HepG2 (cell line): ENCODE measurements around the gene GSK3B. TPM values are rescaled to one million over a fixed set of nuclear protein-coding genes. Genes with fewer than 3 reads are reported as not detected.
A peak's percentile ranks its signal among the peaks of the same experiment; 100 is the strongest.

Source experiments
- ETV5 ChIP-seq: IDR thresholded peaks from 2 replicates; pipeline ENCODE4 v1.6.1; 2018; ENCODE audit warnings: missing biosample characterization, missing genetic modification reagents, inconsistent platforms, borderline replicate concordance
- FOXC1 ChIP-seq: sonication (generic); formaldehyde crosslinking; IDR thresholded peaks from 2 replicates; pipeline ENCODE4 v1.8.0; 2022; ENCODE audit warnings: mild to moderate bottlenecking, missing genetic modification reagents, borderline replicate concordance
- KLF6 ChIP-seq: IDR thresholded peaks from 2 replicates; pipeline ENCODE4 v1.8.0; 2016; ENCODE audit warnings: missing biosample characterization, missing genetic modification reagents
- NCOA1 ChIP-seq: sonication (generic); formaldehyde crosslinking; IDR thresholded peaks from 2 replicates; pipeline ENCODE4 v1.9.0; 2021; ENCODE audit warnings: missing genetic modification reagents
- PHF21A ChIP-seq: sonication (generic); formaldehyde crosslinking; IDR thresholded peaks from 2 replicates; pipeline ENCODE4 v1.5.0; 2020; ENCODE audit warnings: mild to moderate bottlenecking, missing genetic modification reagents
- SMAD1 ChIP-seq: sonication (generic); formaldehyde crosslinking; IDR thresholded peaks from 2 replicates; pipeline ENCODE4 v1.4.0; 2020; ENCODE audit warnings: missing genetic modification reagents, low read depth, mild to moderate bottlenecking, borderline replicate concordance
- TEAD3 ChIP-seq: optimal IDR thresholded peaks from 2 replicates; pipeline ENCODE3; 2016; ENCODE audit warnings: borderline replicate concordance
- TGIF2 ChIP-seq: IDR thresholded peaks from 2 replicates; pipeline ENCODE4 v1.6.1; 2016; ENCODE audit warnings: control low read depth, missing compliant biosample characterization
- ZBTB20 ChIP-seq: sonication (generic); formaldehyde crosslinking; IDR thresholded peaks from 2 replicates; pipeline ENCODE4 v1.8.1; 2023; ENCODE audit warnings: missing genetic modification reagents, low read depth, mild to moderate bottlenecking, borderline replicate concordance
- ZNF124 ChIP-seq: sonication (generic); formaldehyde crosslinking; IDR thresholded peaks from 2 replicates; pipeline ENCODE4 v1.4.0; 2020; ENCODE audit warnings: missing genetic modification reagents
- ZNF556 ChIP-seq: sonication (generic); formaldehyde crosslinking; IDR thresholded peaks from 2 replicates; pipeline ENCODE4 v1.4.0; 2020; ENCODE audit warnings: mild to moderate bottlenecking, missing genetic modification reagents, borderline replicate concordance
- ZNF563 ChIP-seq: sonication (generic); formaldehyde crosslinking; IDR thresholded peaks from 2 replicates; pipeline ENCODE4 v1.8.0; 2022; ENCODE audit warnings: mild to moderate bottlenecking, moderate library complexity, missing genetic modification reagents
- polyA plus RNA-seq, 8 experiments: library from polyadenylated mRNA; depleted of rRNA in 3 of 8; stranded (reverse) in 7 of 8; unstranded in 1 of 8; fragments of >200 nt; fragmentation: Illumina TruSeq in 4 of 8; extraction: Trizol in 4 of 8; gene quantifications; 2 replicates each; pipeline versions ENCODE4 v1.2.1 to v1.2.3, GENCODE V29; 2011 to 2016; ENCODE audit warnings: low read depth in 4 of 8, missing spikeins in 1 of 8, mixed read lengths in 1 of 8; ENCODE audit not compliant: insufficient read depth in 1 of 8
- total RNA-seq, 5 experiments: library from RNA; depleted of rRNA; stranded (reverse); fragments of >200 nt; fragmentation: Illumina TruSeq; extraction: Trizol; gene quantifications; 2 replicates each; pipeline ENCODE4 v1.2.3, GENCODE V29; 2016; ENCODE audit warnings: low read depth in 1 of 5
- TF ChIP-seq, protein P1 (sequence below): sonication (generic); formaldehyde crosslinking; IDR thresholded peaks from 2 replicates; pipeline ENCODE4 v1.4.0; 2020; ENCODE audit warnings: mild to moderate bottlenecking, low read depth, missing genetic modification reagents
- TF ChIP-seq, protein P2 (sequence below): sonication (generic); formaldehyde crosslinking; IDR thresholded peaks from 2 replicates; pipeline ENCODE4 v1.5.0; 2020; ENCODE audit warnings: missing genetic modification reagents, mild to moderate bottlenecking, borderline replicate concordance
- TF ChIP-seq, protein P3 (sequence below): sonication (generic); formaldehyde crosslinking; IDR thresholded peaks from 2 replicates; pipeline ENCODE4 v1.9.0; 2022; ENCODE audit warnings: low read depth, missing genetic modification reagents
- TF ChIP-seq, protein P4 (sequence below): sonication (generic); formaldehyde crosslinking; IDR thresholded peaks from 2 replicates; pipeline ENCODE4 v1.4.0; 2020; ENCODE audit warnings: missing genetic modification reagents, borderline replicate concordance
- TF ChIP-seq, protein P5 (sequence below): sonication (generic); formaldehyde crosslinking; conservative IDR thresholded peaks from 2 replicates; pipeline ENCODE4 v1.8.0; 2022; ENCODE audit warnings: low read depth, missing genetic modification reagents
- TF ChIP-seq, protein P6 (sequence below): sonication (generic); formaldehyde crosslinking; IDR thresholded peaks from 2 replicates; pipeline ENCODE4 v1.5.1; 2020; ENCODE audit warnings: missing genetic modification reagents, mild to moderate bottlenecking, borderline replicate concordance
- TF ChIP-seq, protein P7 (sequence below): sonication (generic); formaldehyde crosslinking; IDR thresholded peaks from 2 replicates; pipeline ENCODE4 v1.5.0; 2020; ENCODE audit warnings: mild to moderate bottlenecking, low read depth, missing genetic modification reagents, borderline replicate concordance

The GSK3B gene
- total and polyA plus RNA-seq, 2 of the 13 experiments (the other 11 are each of a cell fraction or from before 2014, with no cell fraction given): 22.3 to 30.1 TPM

DNA sequence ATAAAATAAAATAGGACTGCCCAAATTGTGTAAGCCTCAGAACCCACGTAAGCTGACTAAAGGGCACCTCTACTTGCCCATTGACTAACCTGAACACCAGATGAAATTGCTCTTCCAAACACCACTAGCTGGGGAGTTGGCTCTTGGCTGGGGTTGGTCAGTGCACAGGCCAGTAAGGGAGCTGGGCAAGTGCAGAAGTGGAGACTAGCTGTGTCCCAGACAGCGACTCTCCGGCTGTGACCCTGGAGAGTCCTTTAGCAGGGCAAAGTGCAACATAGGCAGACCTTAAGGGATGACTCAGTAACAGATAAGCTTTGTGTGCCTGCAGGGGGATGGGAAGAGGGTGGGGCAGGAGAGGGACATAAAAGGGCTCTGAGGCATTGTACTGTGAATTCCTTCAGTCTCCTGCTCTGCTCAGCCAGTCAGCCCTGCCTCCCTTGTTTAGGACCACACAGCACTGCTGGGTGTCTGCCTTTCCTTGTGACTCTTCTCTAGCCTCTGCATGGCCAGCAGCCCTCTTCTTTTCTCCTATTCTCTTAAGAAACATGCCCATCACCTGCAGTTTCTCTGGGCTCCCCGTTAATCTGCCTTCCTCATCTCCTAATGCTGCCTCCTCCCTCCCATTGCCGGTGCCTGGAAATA lies 299.2 kb downstream of the GSK3B start (continued):
- TF ChIP-seq, protein P1, sequence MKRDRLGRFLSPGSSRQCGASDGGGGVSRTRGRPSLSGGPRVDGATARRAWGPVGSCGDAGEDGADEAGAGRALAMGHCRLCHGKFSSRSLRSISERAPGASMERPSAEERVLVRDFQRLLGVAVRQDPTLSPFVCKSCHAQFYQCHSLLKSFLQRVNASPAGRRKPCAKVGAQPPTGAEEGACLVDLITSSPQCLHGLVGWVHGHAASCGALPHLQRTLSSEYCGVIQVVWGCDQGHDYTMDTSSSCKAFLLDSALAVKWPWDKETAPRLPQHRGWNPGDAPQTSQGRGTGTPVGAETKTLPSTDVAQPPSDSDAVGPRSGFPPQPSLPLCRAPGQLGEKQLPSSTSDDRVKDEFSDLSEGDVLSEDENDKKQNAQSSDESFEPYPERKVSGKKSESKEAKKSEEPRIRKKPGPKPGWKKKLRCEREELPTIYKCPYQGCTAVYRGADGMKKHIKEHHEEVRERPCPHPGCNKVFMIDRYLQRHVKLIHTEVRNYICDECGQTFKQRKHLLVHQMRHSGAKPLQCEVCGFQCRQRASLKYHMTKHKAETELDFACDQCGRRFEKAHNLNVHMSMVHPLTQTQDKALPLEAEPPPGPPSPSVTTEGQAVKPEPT (CRISPR knock-in tag): no peak
- no peak for TF ChIP-seq SMAD1
- no peak for TF ChIP-seq ZNF563 (CRISPR knock-in tag)
- TF ChIP-seq, protein P2, sequence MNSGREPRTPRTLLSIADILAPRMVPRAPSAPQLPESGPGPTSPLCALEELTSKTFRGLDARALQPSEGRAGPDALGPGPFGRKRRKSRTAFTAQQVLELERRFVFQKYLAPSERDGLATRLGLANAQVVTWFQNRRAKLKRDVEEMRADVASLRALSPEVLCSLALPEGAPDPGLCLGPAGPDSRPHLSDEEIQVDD: no peak
- TF ChIP-seq KLF6 (CRISPR knock-in tag): peak; percentile 78; the same call in 1 of the 2 replicates
- TF ChIP-seq, protein P3, sequence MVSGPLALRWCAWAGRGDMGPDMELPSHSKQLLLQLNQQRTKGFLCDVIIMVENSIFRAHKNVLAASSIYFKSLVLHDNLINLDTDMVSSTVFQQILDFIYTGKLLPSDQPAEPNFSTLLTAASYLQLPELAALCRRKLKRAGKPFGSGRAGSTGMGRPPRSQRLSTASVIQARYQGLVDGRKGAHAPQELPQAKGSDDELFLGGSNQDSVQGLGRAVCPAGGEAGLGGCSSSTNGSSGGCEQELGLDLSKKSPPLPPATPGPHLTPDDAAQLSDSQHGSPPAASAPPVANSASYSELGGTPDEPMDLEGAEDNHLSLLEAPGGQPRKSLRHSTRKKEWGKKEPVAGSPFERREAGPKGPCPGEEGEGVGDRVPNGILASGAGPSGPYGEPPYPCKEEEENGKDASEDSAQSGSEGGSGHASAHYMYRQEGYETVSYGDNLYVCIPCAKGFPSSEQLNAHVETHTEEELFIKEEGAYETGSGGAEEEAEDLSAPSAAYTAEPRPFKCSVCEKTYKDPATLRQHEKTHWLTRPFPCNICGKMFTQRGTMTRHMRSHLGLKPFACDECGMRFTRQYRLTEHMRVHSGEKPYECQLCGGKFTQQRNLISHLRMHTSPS: no peak
- TF ChIP-seq ZNF124 (CRISPR knock-in tag): no peak
- TF ChIP-seq PHF21A (CRISPR knock-in tag): no peak
- no peak for TF ChIP-seq ZBTB20
- no peak for TF ChIP-seq FOXC1 (CRISPR knock-in tag)
- no peak for TF ChIP-seq ZNF556 (CRISPR knock-in tag)
- 0 out of 2 replicates have a peak, but pooled peaks have one; percentile 25 for TF ChIP-seq TGIF2 (CRISPR knock-in tag)
- TF ChIP-seq, protein P4, sequence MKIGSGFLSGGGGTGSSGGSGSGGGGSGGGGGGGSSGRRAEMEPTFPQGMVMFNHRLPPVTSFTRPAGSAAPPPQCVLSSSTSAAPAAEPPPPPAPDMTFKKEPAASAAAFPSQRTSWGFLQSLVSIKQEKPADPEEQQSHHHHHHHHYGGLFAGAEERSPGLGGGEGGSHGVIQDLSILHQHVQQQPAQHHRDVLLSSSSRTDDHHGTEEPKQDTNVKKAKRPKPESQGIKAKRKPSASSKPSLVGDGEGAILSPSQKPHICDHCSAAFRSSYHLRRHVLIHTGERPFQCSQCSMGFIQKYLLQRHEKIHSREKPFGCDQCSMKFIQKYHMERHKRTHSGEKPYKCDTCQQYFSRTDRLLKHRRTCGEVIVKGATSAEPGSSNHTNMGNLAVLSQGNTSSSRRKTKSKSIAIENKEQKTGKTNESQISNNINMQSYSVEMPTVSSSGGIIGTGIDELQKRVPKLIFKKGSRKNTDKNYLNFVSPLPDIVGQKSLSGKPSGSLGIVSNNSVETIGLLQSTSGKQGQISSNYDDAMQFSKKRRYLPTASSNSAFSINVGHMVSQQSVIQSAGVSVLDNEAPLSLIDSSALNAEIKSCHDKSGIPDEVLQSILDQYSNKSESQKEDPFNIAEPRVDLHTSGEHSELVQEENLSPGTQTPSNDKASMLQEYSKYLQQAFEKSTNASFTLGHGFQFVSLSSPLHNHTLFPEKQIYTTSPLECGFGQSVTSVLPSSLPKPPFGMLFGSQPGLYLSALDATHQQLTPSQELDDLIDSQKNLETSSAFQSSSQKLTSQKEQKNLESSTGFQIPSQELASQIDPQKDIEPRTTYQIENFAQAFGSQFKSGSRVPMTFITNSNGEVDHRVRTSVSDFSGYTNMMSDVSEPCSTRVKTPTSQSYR (CRISPR knock-in tag): peak; percentile 98
- TF ChIP-seq, protein P5, sequence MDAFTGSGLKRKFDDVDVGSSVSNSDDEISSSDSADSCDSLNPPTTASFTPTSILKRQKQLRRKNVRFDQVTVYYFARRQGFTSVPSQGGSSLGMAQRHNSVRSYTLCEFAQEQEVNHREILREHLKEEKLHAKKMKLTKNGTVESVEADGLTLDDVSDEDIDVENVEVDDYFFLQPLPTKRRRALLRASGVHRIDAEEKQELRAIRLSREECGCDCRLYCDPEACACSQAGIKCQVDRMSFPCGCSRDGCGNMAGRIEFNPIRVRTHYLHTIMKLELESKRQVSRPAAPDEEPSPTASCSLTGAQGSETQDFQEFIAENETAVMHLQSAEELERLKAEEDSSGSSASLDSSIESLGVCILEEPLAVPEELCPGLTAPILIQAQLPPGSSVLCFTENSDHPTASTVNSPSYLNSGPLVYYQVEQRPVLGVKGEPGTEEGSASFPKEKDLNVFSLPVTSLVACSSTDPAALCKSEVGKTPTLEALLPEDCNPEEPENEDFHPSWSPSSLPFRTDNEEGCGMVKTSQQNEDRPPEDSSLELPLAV (CRISPR knock-in tag): no peak
- TF ChIP-seq NCOA1: peak; percentile 66; the same call in 1 of the 2 replicates
- TF ChIP-seq, protein P6, sequence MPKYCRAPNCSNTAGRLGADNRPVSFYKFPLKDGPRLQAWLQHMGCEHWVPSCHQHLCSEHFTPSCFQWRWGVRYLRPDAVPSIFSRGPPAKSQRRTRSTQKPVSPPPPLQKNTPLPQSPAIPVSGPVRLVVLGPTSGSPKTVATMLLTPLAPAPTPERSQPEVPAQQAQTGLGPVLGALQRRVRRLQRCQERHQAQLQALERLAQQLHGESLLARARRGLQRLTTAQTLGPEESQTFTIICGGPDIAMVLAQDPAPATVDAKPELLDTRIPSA (CRISPR knock-in tag): no peak
- TF ChIP-seq TEAD3 (CRISPR knock-in tag): peak; percentile 76
- peak; percentile 19; the same call in 1 of the 2 replicates for TF ChIP-seq ETV5 (CRISPR knock-in tag)
- TF ChIP-seq, protein P7, sequence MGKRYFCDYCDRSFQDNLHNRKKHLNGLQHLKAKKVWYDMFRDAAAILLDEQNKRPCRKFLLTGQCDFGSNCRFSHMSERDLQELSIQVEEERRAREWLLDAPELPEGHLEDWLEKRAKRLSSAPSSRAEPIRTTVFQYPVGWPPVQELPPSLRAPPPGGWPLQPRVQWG (CRISPR knock-in tag): no peak
